HG03108 (cell line): ENCODE data around the gene PCK2.

ENCODE experiments used
- ATAC-seq: cut with Tn5 transposase; IDR thresholded peaks from one replicate; pipeline ENCODE4 v1.9.1; 2021; ENCODE audit warnings: moderate library complexity; ENCODE audit not compliant: unreplicated experiment

Gene PCK2

GRCh38 chr14:24135834-24136683 is 41.9 kb downstream of the PCK2 start, which contains the start of gene PSME1:
PSME1 (plus strand) TSS chr14:24136194; CDS start chr14:24136263, 69 bp downstream.
- peak; percentile 79 for ATAC-seq

- ATAC-seq = no peak
Observed at GRCh38 chr14:24136684-24137528, 42.8 kb downstream of the PCK2 start.

GRCh38 chr14:24137529-24138395 is 43.7 kb downstream of the PCK2 start:
- no peak for ATAC-seq

- no peak for ATAC-seq
Observed at GRCh38 chr14:24138396-24139271, 44.5 kb downstream of the PCK2 start.

DNA sequence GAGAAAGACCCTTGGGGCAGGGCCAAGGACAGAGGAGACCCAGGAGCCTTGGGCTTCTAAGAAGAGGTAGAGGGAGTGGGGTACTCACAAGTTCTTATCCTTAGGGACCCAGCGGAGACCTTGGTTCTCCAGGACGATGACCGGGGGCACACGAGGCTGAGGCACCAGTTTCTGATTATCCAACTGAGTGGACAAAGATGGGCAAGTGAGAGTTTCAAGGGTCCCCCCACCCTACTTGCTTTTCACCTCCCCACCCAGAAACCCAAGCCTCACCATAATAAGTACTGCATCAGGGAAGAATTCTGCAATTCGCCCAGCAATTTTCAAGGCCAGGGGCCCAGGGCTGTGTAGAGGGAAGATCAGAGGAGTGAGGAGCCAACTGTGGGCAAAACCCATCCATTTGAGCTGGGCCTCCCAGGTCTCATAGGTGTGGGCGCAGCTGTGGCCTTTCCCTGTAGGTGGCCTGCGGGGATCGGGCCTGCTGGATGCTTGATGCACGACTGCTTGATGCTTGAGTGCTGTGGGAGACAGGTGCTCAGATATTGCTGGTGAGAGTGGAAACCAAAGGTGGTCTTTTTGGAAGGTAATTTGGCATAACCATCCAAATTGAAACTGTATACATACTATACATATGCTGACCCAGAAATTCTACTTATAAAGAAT is 45.3 kb downstream of the PCK2 start:
- ATAC-seq = no peak

DNA sequence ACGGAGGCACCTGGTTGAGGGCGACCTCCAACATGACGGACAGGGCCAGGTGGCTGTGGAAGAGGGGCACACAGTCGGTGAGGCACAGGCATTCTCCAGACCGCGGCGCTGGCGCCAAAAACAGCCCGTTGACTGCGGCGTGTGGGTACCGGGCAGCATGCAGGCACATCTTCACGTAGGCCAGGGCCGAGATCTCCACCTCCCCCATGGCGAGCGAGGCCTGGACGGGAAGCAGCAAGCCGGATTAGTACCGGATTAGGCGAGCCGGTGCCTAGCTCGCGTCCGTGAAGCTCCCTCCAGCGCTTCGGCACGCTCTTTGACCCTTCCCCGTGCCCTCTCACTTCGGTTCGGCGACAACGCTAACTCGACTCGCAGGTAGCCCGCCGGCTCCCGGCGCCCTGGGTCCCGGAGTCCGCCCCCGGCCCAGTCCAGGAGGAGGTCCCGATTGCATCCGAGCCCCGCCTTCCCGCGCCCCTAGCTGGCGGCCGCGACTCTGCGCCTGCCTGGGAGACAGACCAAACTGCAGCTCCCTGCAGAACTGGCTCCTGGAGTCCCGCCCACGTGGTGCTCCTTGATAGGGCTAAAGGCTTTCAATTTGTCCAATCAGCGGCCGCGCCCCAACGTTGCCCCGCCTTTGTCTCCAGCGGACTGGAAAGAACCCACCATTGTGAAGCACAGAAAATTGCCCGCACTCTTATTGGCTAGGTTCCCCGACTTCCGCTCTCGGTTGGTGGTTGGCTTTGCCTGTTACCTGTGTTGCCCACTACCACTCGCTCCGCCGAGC is 47.2 kb downstream of the PCK2 start, which contains the start of gene EMC9:
EMC9 (minus strand) TSS at position 495 of the 784 bp plus-strand sequence; CDS start at position 208, 287 bp downstream.
- ATAC-seq = peak; percentile 87

DNA sequence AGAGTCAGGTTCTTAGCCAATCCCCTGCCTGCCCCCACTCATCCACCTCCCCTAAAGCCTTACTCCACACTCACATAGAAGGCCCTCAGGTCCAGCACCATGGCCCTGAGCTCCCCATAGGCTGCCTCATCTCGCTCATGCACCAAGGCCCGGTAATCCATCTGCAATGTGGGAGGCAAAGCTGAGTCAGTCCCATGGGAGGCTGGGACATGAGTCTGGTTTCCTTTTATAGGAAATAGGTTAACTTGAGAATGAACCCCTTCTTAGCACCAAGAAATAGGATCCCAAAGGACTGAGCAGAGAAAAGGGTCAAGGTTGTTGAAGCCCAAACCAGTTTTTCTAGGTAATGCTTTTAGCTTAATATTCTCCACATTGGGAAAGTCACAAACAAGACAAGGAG is 49.4 kb downstream of the PCK2 start:
- ATAC-seq = no peak

DNA sequence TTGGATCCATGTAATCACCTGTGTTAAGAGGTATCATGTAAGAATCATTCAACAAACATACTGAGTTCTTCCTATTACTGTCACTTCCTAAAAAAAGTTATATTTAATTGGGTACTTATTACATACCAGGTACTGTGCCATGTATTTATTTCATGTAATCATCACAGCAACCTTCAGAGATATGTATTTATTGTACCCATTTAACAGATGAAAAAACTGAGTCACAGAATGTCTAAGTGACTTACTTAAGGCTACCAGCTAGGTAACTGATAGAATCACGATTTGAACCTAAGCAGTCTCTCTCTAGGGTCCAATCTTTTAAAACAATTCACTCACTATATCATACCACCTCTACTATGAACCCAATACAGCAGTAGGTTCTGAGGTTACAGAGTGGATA is 50.3 kb downstream of the PCK2 start:
- no peak for ATAC-seq

- ATAC-seq = no peak
Observed at GRCh38 chr14:24145219-24145618, 51.1 kb downstream of the PCK2 start.

DNA sequence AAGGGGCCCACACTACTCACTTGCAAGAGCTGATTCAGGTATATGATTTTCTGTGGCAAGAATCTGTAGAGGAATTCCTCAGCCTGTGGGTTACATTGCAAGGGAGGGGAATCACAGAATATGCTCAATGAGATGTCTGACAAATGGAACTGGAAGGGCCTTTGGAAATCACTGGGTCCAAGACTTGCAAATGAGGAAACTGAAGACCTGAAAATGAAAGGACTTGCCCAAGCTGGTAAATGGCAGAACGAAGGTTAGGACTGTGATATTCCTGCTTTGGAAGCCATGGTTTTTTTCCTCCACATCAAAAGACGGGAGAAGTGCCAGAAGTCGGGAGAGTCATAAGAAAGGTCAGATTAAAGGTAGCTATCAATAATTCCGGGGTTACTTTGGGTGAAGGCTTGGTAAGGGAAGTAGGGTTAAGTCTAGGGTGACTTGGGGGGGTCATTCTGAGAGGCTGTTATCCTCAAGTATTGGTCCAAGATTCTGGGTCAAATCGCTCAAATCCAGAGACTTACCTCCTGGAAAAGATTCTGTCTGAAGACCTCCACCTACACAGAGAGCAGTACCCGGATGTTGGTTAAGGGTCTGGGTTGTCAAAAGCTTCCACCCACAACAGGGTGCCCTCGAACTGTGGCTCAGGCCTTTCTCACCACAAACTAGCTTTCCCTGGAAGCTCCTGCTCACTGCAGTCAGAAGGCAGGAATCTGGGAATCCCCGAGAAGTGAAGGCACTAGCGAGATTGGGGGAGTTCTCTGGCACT is 51.8 kb downstream of the PCK2 start:
- ATAC-seq = no peak

DNA sequence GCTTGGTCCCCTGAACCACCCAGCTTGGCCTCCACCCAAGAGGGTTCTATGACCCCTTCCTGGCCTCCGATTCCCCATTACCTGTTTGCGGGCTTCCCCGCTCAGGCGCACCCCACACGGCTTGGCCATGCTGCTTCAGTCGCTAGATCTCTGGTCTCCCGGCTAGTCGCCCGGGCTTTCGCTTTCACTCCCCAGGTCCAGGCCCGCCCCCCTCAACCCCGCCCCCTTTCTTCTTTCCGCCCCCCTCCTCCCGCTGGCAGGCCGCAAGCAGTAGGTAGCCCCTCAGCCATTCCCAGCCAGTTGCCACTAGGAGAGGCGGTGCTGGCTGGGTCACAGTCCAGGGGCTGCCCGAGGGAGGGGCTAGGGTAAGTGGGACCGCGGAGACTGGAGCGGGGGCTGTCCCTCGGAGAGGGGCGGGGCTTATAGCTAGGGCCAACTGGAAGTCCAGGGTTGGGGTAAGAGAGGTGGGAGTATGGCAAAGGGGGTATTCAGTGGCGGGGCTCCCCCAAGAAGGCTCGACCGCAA is 52.4 kb downstream of the PCK2 start, which contains the start of gene PSME2:
PSME2 (minus strand) TSS at position 158 of the 525 bp plus-strand sequence; CDS start at position 129, 29 bp downstream.
- ATAC-seq = peak; percentile 68

- ATAC-seq = peak; percentile 79
Observed at GRCh38 chr14:24146978-24147760, 53.1 kb downstream of the PCK2 start, which contains the start of gene RNF31. RNF31 (plus strand) TSS chr14:24147498; CDS start chr14:24147699, 201 bp downstream.

DNA sequence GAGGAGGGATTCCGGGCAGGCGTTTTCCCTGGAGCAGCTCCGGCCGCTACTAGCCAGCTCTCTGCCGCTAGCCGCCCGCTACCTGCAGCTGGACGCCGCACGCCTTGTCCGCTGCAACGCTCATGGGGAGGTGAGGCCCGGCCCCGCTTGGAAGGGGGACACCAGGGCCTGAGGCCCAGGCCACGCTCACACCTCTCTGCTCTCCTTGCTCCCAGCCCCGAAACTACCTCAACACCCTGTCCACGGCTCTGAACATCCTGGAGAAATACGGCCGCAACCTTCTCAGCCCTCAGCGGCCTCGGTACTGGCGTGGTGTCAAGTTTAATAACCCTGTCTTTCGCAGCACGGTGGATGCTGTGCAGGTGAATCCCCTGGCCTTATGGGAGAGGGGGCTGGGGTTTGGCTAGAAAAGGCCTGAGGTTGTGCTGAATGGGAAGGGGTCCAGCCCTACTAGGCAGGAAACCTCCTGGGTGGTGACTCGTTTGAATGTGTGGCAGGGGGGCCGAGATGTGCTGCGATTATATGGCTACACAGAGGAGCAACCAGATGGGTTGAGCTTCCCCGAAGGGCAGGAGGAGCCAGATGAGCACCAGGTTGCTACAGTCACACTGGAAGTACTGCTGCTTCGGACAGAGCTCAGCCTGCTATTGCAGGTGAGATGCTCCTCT is 53.8 kb downstream of the PCK2 start:
- ATAC-seq = no peak

- ATAC-seq = no peak
Observed at GRCh38 chr14:24149302-24149969, 55.3 kb downstream of the PCK2 start.

DNA sequence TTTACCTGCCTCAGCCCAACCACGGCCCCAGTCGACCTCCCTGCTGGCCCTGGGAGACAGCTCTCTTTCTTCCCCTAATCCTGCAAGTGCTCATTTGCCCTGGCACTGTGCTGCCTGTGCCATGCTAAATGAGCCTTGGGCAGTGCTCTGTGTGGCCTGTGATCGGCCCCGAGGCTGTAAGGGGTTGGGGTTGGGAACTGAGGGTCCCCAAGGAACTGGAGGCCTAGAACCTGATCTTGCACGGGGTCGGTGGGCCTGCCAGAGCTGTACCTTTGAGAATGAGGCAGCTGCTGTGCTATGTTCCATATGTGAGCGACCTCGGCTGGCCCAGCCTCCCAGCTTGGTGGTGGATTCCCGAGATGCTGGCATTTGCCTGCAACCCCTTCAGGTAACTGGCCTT is 56.0 kb downstream of the PCK2 start:
- no peak for ATAC-seq
